NCI-H2107 treated with DMSO at 0.1 percent for 48 hours (cell line): ENCODE results near the gene MCU.

ENCODE experiments used
- DNase-seq: peaks from one replicate; lab custom pipeline; 2025; ENCODE audit not compliant: unreplicated experiment; lab: John Stamatoyannopoulos, UW

Gene MCU

DNA sequence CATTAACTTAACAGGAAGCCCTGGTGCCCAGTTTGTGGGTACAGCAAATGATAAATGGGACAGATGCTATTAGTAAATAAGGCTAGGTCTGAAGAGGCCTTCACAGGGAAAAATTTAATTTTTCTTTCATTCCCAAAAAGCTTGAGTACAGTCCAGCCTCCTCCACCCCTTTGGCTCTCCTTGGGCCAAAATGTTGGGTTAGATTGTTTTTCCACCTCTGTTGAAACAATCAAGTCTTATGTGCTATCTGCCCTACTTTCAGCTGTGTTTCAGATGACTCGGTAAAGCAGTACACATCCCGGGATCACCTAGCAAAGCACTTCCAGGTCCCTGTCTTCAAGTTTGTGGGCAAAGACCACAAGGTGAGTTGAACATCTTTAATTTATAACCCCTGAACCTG is 238.3 kb downstream of the MCU start:
- DNase-seq, result no peak

DNA sequence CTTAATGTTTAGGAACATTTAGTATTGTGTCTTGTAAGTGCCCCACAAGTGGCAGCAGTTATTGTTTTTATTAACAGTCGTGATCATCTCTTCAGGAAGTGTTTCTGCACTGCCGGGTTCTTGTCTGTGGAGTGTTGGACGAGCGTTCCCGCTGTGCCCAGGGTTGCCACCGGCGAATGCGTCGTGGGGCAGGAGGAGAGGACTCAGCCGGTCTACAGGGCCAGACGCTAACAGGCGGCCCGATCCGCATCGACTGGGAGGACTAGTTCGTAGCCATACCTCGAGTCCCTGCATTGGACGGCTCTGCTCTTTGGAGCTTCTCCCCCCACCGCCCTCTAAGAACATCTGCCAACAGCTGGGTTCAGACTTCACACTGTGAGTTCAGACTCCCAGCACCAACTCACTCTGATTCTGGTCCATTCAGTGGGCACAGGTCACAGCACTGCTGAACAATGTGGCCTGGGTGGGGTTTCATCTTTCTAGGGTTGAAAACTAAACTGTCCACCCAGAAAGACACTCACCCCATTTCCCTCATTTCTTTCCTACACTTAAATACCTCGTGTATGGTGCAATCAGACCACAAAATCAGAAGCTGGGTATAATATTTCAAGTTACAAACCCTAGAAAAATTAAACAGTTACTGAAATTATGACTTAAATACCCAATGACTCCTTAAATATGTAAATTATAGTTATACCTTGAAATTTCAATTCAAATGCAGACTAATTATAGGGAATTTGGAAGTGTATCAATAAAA is 240.5 kb downstream of the MCU start:
- no peak for DNase-seq

DNA sequence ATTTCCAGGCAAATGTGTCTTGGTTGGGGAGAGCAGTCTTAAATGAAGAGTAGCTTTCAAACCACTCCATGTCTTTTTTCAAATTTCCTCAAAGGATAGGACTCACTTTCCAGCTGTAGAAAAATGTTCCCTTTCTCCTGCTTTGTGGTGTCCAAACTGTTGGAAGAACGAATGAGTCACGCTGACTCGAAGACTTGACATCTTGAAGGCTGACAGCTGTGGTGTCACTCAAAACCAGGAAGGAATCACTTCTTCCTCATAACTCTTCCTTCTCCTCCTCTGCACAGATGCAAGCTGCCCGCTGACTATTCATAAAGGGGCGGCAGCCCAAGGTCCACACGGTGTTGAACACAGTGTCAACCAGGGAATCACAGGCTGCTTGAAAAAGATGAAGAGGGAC is 243.4 kb downstream of the MCU start:
- DNase-seq, result no peak
